WTC11 (cell line): ENCODE results near the gene SAT2. TPM values are rescaled to one million over a fixed set of nuclear protein-coding genes. Genes with fewer than 3 reads are reported as not detected.

Experiments
- ATAC-seq: fragments of 200-7000 bp; cut with Tn5 transposase; 2 replicates; pipeline ENCODE4 v1.10.0; 2021; ENCODE audit warnings: mild to moderate bottlenecking, moderate library complexity
- CTCF ChIA-PET: fragments of 300-600 bp; sonication (Branson Sonifier 250); formaldehyde crosslinking; loops from one replicate; lab custom pipeline; 2021; ENCODE audit warnings: antibody characterized with exemption; lab: Charles Lee
- POLR2A ChIA-PET: fragments of 350-600 bp; sonication (Branson Sonifier 250); formaldehyde crosslinking; loops from one replicate; lab custom pipeline; 2021; ENCODE audit warnings: antibody characterized with exemption; lab: Charles Lee
- DNase-seq: peaks from one replicate; pipeline ENCODE4 v3.0.0; 2021; ENCODE audit warnings: low spot score
- H3K27ac Mint-ChIP-seq: 2 replicates; pipeline ENCODE4 v1.8.0; 2021; ENCODE audit warnings: mixed read lengths
- H3K27me3 Mint-ChIP-seq: 2 replicates; pipeline ENCODE4 v1.8.0; 2021; ENCODE audit warnings: low read depth, mild to moderate bottlenecking, moderate library complexity, mixed read lengths
- H3K36me3 Mint-ChIP-seq: 2 replicates; pipeline ENCODE4 v1.8.0; 2021; ENCODE audit warnings: mixed read lengths
- H3K4me1 Mint-ChIP-seq: 2 replicates; pipeline ENCODE4 v1.8.0; 2022; ENCODE audit warnings: mixed read lengths
- H3K4me3 Mint-ChIP-seq: 2 replicates; pipeline ENCODE4 v1.8.0; 2021; ENCODE audit warnings: mild to moderate bottlenecking, moderate library complexity, mixed read lengths
- H3K9me3 Mint-ChIP-seq: 2 replicates; pipeline ENCODE4 v1.8.0; 2021; ENCODE audit warnings: mixed read lengths
- CBFB ChIP-seq: sonication (generic); formaldehyde crosslinking; IDR thresholded peaks from 2 replicates; pipeline ENCODE4 v1.8.1; 2022; ENCODE audit warnings: mild to moderate bottlenecking, low read depth, missing genetic modification reagents
- ELF4 ChIP-seq: sonication (generic); formaldehyde crosslinking; IDR thresholded peaks from 2 replicates; pipeline ENCODE4 v1.8.1; 2022; ENCODE audit warnings: low read depth, mild to moderate bottlenecking, moderate library complexity, missing genetic modification reagents
- FOXK1 ChIP-seq: sonication (generic); formaldehyde crosslinking; IDR thresholded peaks from 2 replicates; pipeline ENCODE4 v1.8.0; 2022; ENCODE audit warnings: mild to moderate bottlenecking, moderate library complexity, missing genetic modification reagents
- FOXP1 ChIP-seq: sonication (generic); formaldehyde crosslinking; IDR thresholded peaks from 2 replicates; pipeline ENCODE4 v1.8.0; 2022; ENCODE audit warnings: missing genetic modification reagents, mild to moderate bottlenecking, moderate library complexity, borderline replicate concordance
- GTF2I ChIP-seq: fragments of 250-450 bp; sonication (Bioruptor Pico); conservative IDR thresholded peaks from 2 replicates; pipeline ENCODE4 v1.4.0; 2021; ENCODE audit warnings: mild to moderate bottlenecking
- JAZF1 ChIP-seq: fragments of 250-450 bp; sonication (Bioruptor Pico); IDR thresholded peaks from 2 replicates; pipeline ENCODE4 v1.9.0; 2021; ENCODE audit warnings: moderate library complexity, mild to moderate bottlenecking, inconsistent platforms
- NFATC4 ChIP-seq: fragments of 250-450 bp; sonication (Bioruptor Pico); IDR thresholded peaks from 2 replicates; pipeline ENCODE4 v1.9.0; 2021; ENCODE audit warnings: mild to moderate bottlenecking
- OVOL2 ChIP-seq: fragments of 250-450 bp; sonication (Bioruptor Pico); IDR thresholded peaks from 2 replicates; pipeline ENCODE4 v1.9.0; 2021; ENCODE audit warnings: mild to moderate bottlenecking, borderline replicate concordance
- TCF7 ChIP-seq: sonication (generic); formaldehyde crosslinking; IDR thresholded peaks from 2 replicates; pipeline ENCODE4 v1.8.0; 2022; ENCODE audit warnings: mild to moderate bottlenecking, low read depth, missing genetic modification reagents, moderate library complexity
- TP53 ChIP-seq: sonication (generic); formaldehyde crosslinking; IDR thresholded peaks from 2 replicates; pipeline ENCODE4 v1.8.1; 2023; ENCODE audit warnings: mild to moderate bottlenecking, missing genetic modification reagents
- ZNF317 ChIP-seq: sonication (generic); formaldehyde crosslinking; IDR thresholded peaks from 2 replicates; pipeline ENCODE4 v1.8.1; 2023; ENCODE audit warnings: low read depth, mild to moderate bottlenecking, moderate library complexity, missing genetic modification reagents, borderline replicate concordance
- total RNA-seq: library from RNA; stranded (reverse); gene quantifications from 3 replicates; pipeline ENCODE4 v1.2.3, GENCODE V29; 2021
- TF ChIP-seq, protein P1 (sequence below): sonication (generic); formaldehyde crosslinking; IDR thresholded peaks from 2 replicates; pipeline ENCODE4 v1.8.0; 2022; ENCODE audit warnings: mild to moderate bottlenecking, missing genetic modification reagents
- TF ChIP-seq, protein P2 (sequence below): sonication (generic); formaldehyde crosslinking; conservative IDR thresholded peaks from 2 replicates; pipeline ENCODE4 v1.8.1; 2022; ENCODE audit warnings: mild to moderate bottlenecking, missing genetic modification reagents
- TF ChIP-seq, protein P3 (sequence below): sonication (generic); formaldehyde crosslinking; IDR thresholded peaks from 2 replicates; pipeline ENCODE4 v1.8.1; 2022; ENCODE audit warnings: mild to moderate bottlenecking, missing genetic modification reagents, moderate library complexity, borderline replicate concordance
- TF ChIP-seq, protein P4 (sequence below): sonication (generic); formaldehyde crosslinking; IDR thresholded peaks from 2 replicates; pipeline ENCODE4 v1.8.1; 2022; ENCODE audit warnings: low read depth, mild to moderate bottlenecking, moderate library complexity, missing genetic modification reagents, borderline replicate concordance
- TF ChIP-seq, protein P5 (sequence below): fragments of 200-600 bp; IDR thresholded peaks from 2 replicates; pipeline ENCODE4 v1.8.0; 2022; ENCODE audit warnings: antibody characterized with exemption
- TF ChIP-seq, protein P6 (sequence below): sonication (generic); formaldehyde crosslinking; IDR thresholded peaks from 2 replicates; pipeline ENCODE4 v1.8.1; 2023; ENCODE audit warnings: mild to moderate bottlenecking, moderate library complexity, missing genetic modification reagents
- TF ChIP-seq, protein P7 (sequence below): fragments of 250-450 bp; sonication (Bioruptor Pico); IDR thresholded peaks from 2 replicates; pipeline ENCODE4 v1.8.0; 2021; ENCODE audit warnings: mild to moderate bottlenecking
- TF ChIP-seq, protein P8 (sequence below): sonication (generic); formaldehyde crosslinking; IDR thresholded peaks from 2 replicates; pipeline ENCODE4 v1.8.1; 2023; ENCODE audit warnings: mild to moderate bottlenecking, missing genetic modification reagents, moderate library complexity

Gene SAT2
- total RNA-seq, 1 experiment from 2014 or later: 75.8 TPM

DNA sequence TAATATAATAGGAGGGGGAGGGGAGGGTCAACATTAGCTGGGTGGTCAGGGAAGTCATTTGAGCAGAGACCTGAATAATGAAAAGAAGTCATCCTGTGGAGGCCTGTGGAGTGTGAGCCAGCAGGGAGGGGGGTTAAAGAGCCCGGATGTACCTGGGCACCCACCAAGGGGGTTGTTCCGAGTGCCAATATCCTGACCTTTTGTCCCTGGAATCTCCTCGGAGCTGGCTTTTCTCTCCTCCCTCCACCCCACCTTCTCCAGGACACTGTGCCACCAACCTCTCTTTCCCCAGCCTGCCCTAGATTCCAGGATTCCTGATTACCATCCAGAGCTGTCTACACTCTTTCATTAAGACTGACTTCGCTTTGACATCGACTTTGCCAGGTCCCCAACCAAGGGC lies 8.5 kb upstream of the SAT2 start:
- H3K27me3 Mint-ChIP-seq: no peaks in the 10 kb centered on the region
- ChIA-PET POLR2A (interaction anchor here (0.6 to 5.8 kb wide), 4 partner anchors 15 to 51 kb away, joined by 3 to 68 read pairs (median 6); partner anchors contain the start of genes ATP1B2, TP53 and WRAP53), CTCF (interaction anchor here (0.5 to 7.5 kb wide), 9 partner anchors 9 to 1477 kb away, joined by 3 to 205 read pairs (median 7); partner anchors contain the start of genes ATP1B2, EFNB3, SAT2 and TP53)
- H3K4me3 Mint-ChIP-seq: no peak overlapping the region
- ATAC-seq: no peak
- H3K27ac Mint-ChIP-seq: no peak overlapping the region
- H3K4me1 Mint-ChIP-seq: peaks cover 35% of the 10 kb centered on the region
- DNase-seq: no peak
- TF ChIP-seq, protein P1, sequence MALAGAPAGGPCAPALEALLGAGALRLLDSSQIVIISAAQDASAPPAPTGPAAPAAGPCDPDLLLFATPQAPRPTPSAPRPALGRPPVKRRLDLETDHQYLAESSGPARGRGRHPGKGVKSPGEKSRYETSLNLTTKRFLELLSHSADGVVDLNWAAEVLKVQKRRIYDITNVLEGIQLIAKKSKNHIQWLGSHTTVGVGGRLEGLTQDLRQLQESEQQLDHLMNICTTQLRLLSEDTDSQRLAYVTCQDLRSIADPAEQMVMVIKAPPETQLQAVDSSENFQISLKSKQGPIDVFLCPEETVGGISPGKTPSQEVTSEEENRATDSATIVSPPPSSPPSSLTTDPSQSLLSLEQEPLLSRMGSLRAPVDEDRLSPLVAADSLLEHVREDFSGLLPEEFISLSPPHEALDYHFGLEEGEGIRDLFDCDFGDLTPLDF (CRISPR knock-in tag): no peak
- TF ChIP-seq, protein P2, sequence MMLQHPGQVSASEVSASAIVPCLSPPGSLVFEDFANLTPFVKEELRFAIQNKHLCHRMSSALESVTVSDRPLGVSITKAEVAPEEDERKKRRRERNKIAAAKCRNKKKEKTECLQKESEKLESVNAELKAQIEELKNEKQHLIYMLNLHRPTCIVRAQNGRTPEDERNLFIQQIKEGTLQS (CRISPR knock-in tag): no peak
- TF ChIP-seq ZNF317 (CRISPR knock-in tag): no peak
- TF ChIP-seq, protein P3, sequence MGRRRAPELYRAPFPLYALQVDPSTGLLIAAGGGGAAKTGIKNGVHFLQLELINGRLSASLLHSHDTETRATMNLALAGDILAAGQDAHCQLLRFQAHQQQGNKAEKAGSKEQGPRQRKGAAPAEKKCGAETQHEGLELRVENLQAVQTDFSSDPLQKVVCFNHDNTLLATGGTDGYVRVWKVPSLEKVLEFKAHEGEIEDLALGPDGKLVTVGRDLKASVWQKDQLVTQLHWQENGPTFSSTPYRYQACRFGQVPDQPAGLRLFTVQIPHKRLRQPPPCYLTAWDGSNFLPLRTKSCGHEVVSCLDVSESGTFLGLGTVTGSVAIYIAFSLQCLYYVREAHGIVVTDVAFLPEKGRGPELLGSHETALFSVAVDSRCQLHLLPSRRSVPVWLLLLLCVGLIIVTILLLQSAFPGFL (CRISPR knock-in tag): no peak
- TF ChIP-seq, protein P4, sequence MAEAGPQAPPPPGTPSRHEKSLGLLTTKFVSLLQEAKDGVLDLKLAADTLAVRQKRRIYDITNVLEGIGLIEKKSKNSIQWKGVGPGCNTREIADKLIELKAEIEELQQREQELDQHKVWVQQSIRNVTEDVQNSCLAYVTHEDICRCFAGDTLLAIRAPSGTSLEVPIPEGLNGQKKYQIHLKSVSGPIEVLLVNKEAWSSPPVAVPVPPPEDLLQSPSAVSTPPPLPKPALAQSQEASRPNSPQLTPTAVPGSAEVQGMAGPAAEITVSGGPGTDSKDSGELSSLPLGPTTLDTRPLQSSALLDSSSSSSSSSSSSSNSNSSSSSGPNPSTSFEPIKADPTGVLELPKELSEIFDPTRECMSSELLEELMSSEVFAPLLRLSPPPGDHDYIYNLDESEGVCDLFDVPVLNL (CRISPR knock-in tag): no peak
- no peak for TF ChIP-seq JAZF1 (CRISPR knock-in tag)
- H3K9me3 Mint-ChIP-seq: no peaks in the 10 kb centered on the region
- no peaks in the 10 kb centered on the region for H3K36me3 Mint-ChIP-seq

DNA sequence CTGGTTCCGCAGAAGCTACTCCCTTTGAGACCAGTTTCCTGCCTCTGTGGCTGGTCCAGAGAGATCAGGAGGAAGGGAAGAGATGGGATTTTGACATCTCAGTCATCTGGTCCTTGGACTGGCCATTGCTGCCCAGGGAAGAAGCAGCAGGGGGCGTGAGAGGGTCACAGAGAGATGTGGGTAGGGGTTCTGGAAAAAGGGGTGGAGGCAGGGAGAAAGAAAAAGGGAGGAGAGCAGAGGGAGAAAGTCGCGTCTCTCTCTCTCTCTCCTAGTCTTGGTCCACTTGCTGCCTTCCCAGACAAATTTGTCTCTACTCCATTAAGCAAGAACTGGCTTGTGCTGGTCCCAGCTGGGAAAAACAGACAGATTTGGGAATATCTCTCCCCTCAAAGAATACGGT lies 6.8 kb upstream of the SAT2 start:
- Mint-ChIP-seq H3K9me3 (no peaks in the 10 kb centered on the region), H3K4me3 (no peak overlapping the region), H3K27me3 (no peaks in the 10 kb centered on the region), H3K36me3 (no peaks in the 10 kb centered on the region), H3K4me1 (peaks cover 35% of the 10 kb centered on the region), H3K27ac (no peak overlapping the region; the same call in 1 of the 2 replicates)
- ChIA-PET CTCF (interaction anchor here (1.0 to 7.5 kb wide), 10 partner anchors 17 to 199 kb away, joined by 3 to 205 read pairs (median 16); partner anchors contain the start of genes ATP1B2, CD68, TP53 and WRAP53), POLR2A (interaction anchor here (0.7 to 5.8 kb wide), 3 partner anchors 14 to 53 kb away, joined by 3 to 68 read pairs (median 5); partner anchors contain the start of genes TP53 and WRAP53)
- ATAC-seq: peak; percentile 58
- TF ChIP-seq, protein P1 (CRISPR knock-in tag): no peak
- TF ChIP-seq, protein P5, sequence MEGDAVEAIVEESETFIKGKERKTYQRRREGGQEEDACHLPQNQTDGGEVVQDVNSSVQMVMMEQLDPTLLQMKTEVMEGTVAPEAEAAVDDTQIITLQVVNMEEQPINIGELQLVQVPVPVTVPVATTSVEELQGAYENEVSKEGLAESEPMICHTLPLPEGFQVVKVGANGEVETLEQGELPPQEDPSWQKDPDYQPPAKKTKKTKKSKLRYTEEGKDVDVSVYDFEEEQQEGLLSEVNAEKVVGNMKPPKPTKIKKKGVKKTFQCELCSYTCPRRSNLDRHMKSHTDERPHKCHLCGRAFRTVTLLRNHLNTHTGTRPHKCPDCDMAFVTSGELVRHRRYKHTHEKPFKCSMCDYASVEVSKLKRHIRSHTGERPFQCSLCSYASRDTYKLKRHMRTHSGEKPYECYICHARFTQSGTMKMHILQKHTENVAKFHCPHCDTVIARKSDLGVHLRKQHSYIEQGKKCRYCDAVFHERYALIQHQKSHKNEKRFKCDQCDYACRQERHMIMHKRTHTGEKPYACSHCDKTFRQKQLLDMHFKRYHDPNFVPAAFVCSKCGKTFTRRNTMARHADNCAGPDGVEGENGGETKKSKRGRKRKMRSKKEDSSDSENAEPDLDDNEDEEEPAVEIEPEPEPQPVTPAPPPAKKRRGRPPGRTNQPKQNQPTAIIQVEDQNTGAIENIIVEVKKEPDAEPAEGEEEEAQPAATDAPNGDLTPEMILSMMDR: peak; percentile 41; the same call in 1 of the 2 replicates
- TF ChIP-seq, protein P6, sequence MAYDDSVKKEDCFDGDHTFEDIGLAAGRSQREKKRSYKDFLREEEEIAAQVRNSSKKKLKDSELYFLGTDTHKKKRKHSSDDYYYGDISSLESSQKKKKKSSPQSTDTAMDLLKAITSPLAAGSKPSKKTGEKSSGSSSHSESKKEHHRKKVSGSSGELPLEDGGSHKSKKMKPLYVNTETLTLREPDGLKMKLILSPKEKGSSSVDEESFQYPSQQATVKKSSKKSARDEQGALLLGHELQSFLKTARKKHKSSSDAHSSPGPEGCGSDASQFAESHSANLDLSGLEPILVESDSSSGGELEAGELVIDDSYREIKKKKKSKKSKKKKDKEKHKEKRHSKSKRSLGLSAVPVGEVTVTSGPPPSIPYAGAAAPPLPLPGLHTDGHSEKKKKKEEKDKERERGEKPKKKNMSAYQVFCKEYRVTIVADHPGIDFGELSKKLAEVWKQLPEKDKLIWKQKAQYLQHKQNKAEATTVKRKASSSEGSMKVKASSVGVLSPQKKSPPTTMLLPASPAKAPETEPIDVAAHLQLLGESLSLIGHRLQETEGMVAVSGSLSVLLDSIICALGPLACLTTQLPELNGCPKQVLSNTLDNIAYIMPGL: no peak
- no peak for TF ChIP-seq CBFB (CRISPR knock-in tag)
- no peak for TF ChIP-seq ZNF317 (CRISPR knock-in tag)
- peak; percentile 85 for DNase-seq

DNA sequence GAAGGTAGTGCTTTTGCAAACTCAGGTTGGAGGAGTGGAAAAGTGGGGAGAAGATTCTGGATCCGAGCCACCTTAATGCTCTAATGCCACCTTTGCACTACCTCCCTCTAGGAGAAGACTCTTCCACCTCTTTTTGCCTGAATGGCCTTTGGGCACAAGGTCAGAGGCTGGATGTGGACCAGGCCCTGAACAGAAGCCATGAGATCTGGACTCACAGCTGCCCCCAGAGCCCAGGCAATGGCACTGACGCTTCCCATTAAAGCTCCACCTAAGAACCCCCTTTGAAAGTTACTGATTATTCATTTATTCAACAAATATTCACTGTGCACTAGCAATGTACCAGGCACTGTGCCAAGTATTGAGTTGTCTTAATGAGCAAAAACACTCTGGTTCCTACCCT lies 5.5 kb upstream of the SAT2 start:
- no peaks in the 10 kb centered on the region for H3K36me3 Mint-ChIP-seq
- no peaks in the 10 kb centered on the region for H3K9me3 Mint-ChIP-seq
- DNase-seq: peak; percentile 31
- H3K4me1 Mint-ChIP-seq: peaks cover 35% of the 10 kb centered on the region
- TF ChIP-seq TP53 (CRISPR knock-in tag): no peak
- no peak for TF ChIP-seq FOXK1 (CRISPR knock-in tag)
- TF ChIP-seq, protein P7, sequence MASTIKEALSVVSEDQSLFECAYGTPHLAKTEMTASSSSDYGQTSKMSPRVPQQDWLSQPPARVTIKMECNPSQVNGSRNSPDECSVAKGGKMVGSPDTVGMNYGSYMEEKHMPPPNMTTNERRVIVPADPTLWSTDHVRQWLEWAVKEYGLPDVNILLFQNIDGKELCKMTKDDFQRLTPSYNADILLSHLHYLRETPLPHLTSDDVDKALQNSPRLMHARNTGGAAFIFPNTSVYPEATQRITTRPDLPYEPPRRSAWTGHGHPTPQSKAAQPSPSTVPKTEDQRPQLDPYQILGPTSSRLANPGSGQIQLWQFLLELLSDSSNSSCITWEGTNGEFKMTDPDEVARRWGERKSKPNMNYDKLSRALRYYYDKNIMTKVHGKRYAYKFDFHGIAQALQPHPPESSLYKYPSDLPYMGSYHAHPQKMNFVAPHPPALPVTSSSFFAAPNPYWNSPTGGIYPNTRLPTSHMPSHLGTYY: no peak
- TF ChIP-seq OVOL2: no peak
- no peak for TF ChIP-seq GTF2I
- TF ChIP-seq NFATC4 (CRISPR knock-in tag): no peak
- TF ChIP-seq FOXP1 (CRISPR knock-in tag): no peak
- TF ChIP-seq, protein P8, sequence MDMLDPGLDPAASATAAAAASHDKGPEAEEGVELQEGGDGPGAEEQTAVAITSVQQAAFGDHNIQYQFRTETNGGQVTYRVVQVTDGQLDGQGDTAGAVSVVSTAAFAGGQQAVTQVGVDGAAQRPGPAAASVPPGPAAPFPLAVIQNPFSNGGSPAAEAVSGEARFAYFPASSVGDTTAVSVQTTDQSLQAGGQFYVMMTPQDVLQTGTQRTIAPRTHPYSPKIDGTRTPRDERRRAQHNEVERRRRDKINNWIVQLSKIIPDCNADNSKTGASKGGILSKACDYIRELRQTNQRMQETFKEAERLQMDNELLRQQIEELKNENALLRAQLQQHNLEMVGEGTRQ: no peak
- no peak for TF ChIP-seq ELF4
- no peak for TF ChIP-seq TCF7
- peak; percentile 30 for ATAC-seq
- ChIA-PET CTCF (interaction anchor here (0.5 to 7.5 kb wide), 30 partner anchors 9 to 1782 kb away, joined by 3 to 205 read pairs (median 6); partner anchors contain the start of genes ATP1B2, CD68, DNAH2 and EFNB3), POLR2A (interaction anchor here (0.6 to 5.8 kb wide), 4 partner anchors 18 to 83 kb away, joined by 5 to 68 read pairs (median 6); partner anchors contain the start of genes ATP1B2, TP53 and WRAP53)
- no peak overlapping the region for H3K27ac Mint-ChIP-seq
- H3K4me3 Mint-ChIP-seq: no peak overlapping the region
- no peaks in the 10 kb centered on the region for H3K27me3 Mint-ChIP-seq
